HepG2 (cell line): Measurements from ENCODE around the gene SPTAN1. TPM values are rescaled to one million over a fixed set of nuclear protein-coding genes. Genes with fewer than 3 reads are reported as not detected.

Source experiments
- ARNTL ChIP-seq: sonication (generic); formaldehyde crosslinking; IDR thresholded peaks from 2 replicates; pipeline ENCODE4 v1.4.0; 2020; ENCODE audit warnings: mild to moderate bottlenecking, missing genetic modification reagents
- EHMT2 ChIP-seq: fragments of 200-600 bp; sonication (generic); IDR thresholded peaks from 2 replicates; pipeline ENCODE4 v1.7.0; 2017; ENCODE audit warnings: antibody characterized with exemption, low read depth, low read length, borderline replicate concordance
- ESRRA ChIP-seq: sonication (generic); formaldehyde crosslinking; IDR thresholded peaks from 2 replicates; pipeline ENCODE4 v1.5.1; 2020; ENCODE audit warnings: mild to moderate bottlenecking, low read depth, missing genetic modification reagents
- GATAD2A ChIP-seq: IDR thresholded peaks from 2 replicates; pipeline ENCODE4 v1.6.1; 2016
- HOXA9 ChIP-seq: sonication (generic); formaldehyde crosslinking; IDR thresholded peaks from 2 replicates; pipeline ENCODE4 v1.8.1; 2022; ENCODE audit warnings: missing genetic modification reagents, mild to moderate bottlenecking, moderate library complexity, borderline replicate concordance
- KLF6 ChIP-seq: IDR thresholded peaks from 2 replicates; pipeline ENCODE4 v1.8.0; 2016; ENCODE audit warnings: missing biosample characterization, missing genetic modification reagents
- KLF9 ChIP-seq: IDR thresholded peaks from 2 replicates; pipeline ENCODE4 v1.6.1; 2016; ENCODE audit warnings: low read depth
- POLR2G ChIP-seq: fragments of 200-400 bp; formaldehyde crosslinking; IDR thresholded peaks from 2 replicates; pipeline ENCODE4 v1.6.1; 2018; ENCODE audit warnings: mild to moderate bottlenecking, low read depth, low read length, moderate library complexity
- RELA ChIP-seq: sonication (generic); formaldehyde crosslinking; IDR thresholded peaks from 2 replicates; pipeline ENCODE4 v1.4.0; 2020; ENCODE audit warnings: missing genetic modification reagents
- TBX3 ChIP-seq: fragments of 450-650 bp; IDR thresholded peaks from 2 replicates; pipeline ENCODE4 v1.6.1; 2017; ENCODE audit warnings: antibody characterized with exemption, mild to moderate bottlenecking, inconsistent platforms, borderline replicate concordance
- TGIF2 ChIP-seq: IDR thresholded peaks from 2 replicates; pipeline ENCODE4 v1.6.1; 2016; ENCODE audit warnings: control low read depth, missing compliant biosample characterization
- ZBTB7B ChIP-seq: sonication (generic); formaldehyde crosslinking; IDR thresholded peaks from 2 replicates; pipeline ENCODE4 v1.4.0; 2020; ENCODE audit warnings: missing genetic modification reagents
- ZNF24 ChIP-seq: fragments of 450-650 bp; IDR thresholded peaks from 2 replicates; pipeline ENCODE4 v1.6.1; 2017; ENCODE audit warnings: antibody characterized with exemption, mild to moderate bottlenecking
- polyA plus RNA-seq, 8 experiments: library from polyadenylated mRNA; depleted of rRNA in 3 of 8; stranded (reverse) in 7 of 8; unstranded in 1 of 8; fragments of >200 nt; fragmentation: Illumina TruSeq in 4 of 8; extraction: Trizol in 4 of 8; gene quantifications; 2 replicates each; pipeline versions ENCODE4 v1.2.1 to v1.2.3, GENCODE V29; 2011 to 2016; ENCODE audit warnings: low read depth in 4 of 8, missing spikeins in 1 of 8, mixed read lengths in 1 of 8; ENCODE audit not compliant: insufficient read depth in 1 of 8
- total RNA-seq, 5 experiments: library from RNA; depleted of rRNA; stranded (reverse); fragments of >200 nt; fragmentation: Illumina TruSeq; extraction: Trizol; gene quantifications; 2 replicates each; pipeline ENCODE4 v1.2.3, GENCODE V29; 2016; ENCODE audit warnings: low read depth in 1 of 5
- TF ChIP-seq, protein P1 (sequence below): sonication (generic); formaldehyde crosslinking; IDR thresholded peaks from 2 replicates; pipeline ENCODE4 v1.4.0; 2020; ENCODE audit warnings: missing genetic modification reagents
- TF ChIP-seq, protein P2 (sequence below): sonication (generic); formaldehyde crosslinking; IDR thresholded peaks from 2 replicates; pipeline ENCODE4 v1.8.1; 2022; ENCODE audit warnings: low read depth, mild to moderate bottlenecking, missing genetic modification reagents
- TF ChIP-seq, protein P3 (sequence below): sonication (generic); formaldehyde crosslinking; IDR thresholded peaks from 2 replicates; pipeline ENCODE4 v1.8.1; 2023; ENCODE audit warnings: mild to moderate bottlenecking, missing genetic modification reagents
- TF ChIP-seq, protein P4 (sequence below): IDR thresholded peaks from 2 replicates; pipeline ENCODE4 v1.4.0; 2020; ENCODE audit warnings: mild to moderate bottlenecking, missing genetic modification reagents
- TF ChIP-seq, protein P5 (sequence below): sonication (generic); formaldehyde crosslinking; IDR thresholded peaks from 2 replicates; pipeline ENCODE4 v1.5.0; 2020; ENCODE audit warnings: mild to moderate bottlenecking, missing genetic modification reagents

Gene SPTAN1
- total and polyA plus RNA-seq, 2 of the 13 experiments (the other 11 are each of a cell fraction or from before 2014, with no cell fraction given) = 106 to 111 TPM

DNA sequence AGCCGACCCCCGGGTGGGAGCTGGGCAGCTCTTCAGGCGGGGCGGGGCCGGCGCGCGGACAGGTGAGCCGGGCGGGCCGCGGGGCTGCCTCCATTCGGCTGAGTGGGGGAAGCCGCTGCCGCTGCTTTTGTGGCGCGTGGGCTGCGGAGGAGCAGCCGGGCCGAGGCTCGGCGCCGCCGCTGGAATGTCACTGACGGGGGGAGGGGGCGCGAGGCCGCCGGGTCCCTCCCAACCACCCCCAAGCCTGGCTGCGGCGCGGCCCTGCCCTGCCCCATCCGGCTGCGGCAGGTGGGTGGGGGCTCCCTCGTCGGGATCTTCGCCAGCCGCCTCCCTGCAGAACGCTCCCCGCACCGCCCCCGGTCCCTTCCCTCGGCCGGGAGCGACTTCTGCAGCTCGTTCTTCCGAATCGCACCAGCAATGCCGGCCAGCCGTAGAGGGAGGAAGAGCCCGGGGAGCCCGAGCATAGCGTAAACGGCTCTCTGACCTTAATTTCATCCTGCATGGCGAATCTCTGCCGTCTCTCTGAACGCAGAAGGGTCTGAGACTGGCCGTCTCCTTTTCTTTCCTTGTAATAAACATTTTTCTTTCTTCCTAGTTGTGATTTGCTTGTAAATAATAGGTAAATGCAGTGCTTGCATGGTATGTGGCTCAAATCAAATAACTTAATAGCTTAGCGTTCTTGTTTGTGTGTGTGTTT, 505 bp downstream of the SPTAN1 start (continued):
- TF ChIP-seq ESRRA (CRISPR knock-in tag) (0 out of 2 replicates have a peak, but pooled peaks have one; percentile 36), GATAD2A (CRISPR knock-in tag) (no peak), ZNF24 (no peak), KLF9 (CRISPR knock-in tag) (no peak), EHMT2 (no peak), ZBTB7B (CRISPR knock-in tag) (no peak), POLR2G (no peak), RELA (CRISPR knock-in tag) (no peak), TGIF2 (no peak), KLF6 (CRISPR knock-in tag) (no peak), HOXA9 (CRISPR knock-in tag) (no peak), TBX3 (no peak), ARNTL (CRISPR knock-in tag) (no peak)
- TF ChIP-seq, protein P1, sequence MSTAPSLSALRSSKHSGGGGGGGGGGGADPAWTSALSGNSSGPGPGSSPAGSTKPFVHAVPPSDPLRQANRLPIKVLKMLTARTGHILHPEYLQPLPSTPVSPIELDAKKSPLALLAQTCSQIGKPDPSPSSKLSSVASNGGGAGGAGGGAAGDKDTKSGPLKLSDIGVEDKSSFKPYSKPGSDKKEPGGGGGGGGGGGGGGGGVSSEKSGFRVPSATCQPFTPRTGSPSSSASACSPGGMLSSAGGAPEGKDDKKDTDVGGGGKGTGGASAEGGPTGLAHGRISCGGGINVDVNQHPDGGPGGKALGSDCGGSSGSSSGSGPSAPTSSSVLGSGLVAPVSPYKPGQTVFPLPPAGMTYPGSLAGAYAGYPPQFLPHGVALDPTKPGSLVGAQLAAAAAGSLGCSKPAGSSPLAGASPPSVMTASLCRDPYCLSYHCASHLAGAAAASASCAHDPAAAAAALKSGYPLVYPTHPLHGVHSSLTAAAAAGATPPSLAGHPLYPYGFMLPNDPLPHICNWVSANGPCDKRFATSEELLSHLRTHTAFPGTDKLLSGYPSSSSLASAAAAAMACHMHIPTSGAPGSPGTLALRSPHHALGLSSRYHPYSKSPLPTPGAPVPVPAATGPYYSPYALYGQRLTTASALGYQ (CRISPR knock-in tag) = no peak
- TF ChIP-seq, protein P2, sequence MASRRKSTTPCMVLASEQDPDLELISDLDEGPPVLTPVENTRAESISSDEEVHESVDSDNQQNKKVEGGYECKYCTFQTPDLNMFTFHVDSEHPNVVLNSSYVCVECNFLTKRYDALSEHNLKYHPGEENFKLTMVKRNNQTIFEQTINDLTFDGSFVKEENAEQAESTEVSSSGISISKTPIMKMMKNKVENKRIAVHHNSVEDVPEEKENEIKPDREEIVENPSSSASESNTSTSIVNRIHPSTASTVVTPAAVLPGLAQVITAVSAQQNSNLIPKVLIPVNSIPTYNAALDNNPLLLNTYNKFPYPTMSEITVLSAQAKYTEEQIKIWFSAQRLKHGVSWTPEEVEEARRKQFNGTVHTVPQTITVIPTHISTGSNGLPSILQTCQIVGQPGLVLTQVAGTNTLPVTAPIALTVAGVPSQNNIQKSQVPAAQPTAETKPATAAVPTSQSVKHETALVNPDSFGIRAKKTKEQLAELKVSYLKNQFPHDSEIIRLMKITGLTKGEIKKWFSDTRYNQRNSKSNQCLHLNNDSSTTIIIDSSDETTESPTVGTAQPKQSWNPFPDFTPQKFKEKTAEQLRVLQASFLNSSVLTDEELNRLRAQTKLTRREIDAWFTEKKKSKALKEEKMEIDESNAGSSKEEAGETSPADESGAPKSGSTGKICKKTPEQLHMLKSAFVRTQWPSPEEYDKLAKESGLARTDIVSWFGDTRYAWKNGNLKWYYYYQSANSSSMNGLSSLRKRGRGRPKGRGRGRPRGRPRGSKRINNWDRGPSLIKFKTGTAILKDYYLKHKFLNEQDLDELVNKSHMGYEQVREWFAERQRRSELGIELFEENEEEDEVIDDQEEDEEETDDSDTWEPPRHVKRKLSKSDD (CRISPR knock-in tag) = no peak
- TF ChIP-seq, protein P3, sequence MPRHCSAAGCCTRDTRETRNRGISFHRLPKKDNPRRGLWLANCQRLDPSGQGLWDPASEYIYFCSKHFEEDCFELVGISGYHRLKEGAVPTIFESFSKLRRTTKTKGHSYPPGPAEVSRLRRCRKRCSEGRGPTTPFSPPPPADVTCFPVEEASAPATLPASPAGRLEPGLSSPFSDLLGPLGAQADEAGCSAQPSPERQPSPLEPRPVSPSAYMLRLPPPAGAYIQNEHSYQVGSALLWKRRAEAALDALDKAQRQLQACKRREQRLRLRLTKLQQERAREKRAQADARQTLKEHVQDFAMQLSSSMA (CRISPR knock-in tag) = no peak
- TF ChIP-seq, protein P4, sequence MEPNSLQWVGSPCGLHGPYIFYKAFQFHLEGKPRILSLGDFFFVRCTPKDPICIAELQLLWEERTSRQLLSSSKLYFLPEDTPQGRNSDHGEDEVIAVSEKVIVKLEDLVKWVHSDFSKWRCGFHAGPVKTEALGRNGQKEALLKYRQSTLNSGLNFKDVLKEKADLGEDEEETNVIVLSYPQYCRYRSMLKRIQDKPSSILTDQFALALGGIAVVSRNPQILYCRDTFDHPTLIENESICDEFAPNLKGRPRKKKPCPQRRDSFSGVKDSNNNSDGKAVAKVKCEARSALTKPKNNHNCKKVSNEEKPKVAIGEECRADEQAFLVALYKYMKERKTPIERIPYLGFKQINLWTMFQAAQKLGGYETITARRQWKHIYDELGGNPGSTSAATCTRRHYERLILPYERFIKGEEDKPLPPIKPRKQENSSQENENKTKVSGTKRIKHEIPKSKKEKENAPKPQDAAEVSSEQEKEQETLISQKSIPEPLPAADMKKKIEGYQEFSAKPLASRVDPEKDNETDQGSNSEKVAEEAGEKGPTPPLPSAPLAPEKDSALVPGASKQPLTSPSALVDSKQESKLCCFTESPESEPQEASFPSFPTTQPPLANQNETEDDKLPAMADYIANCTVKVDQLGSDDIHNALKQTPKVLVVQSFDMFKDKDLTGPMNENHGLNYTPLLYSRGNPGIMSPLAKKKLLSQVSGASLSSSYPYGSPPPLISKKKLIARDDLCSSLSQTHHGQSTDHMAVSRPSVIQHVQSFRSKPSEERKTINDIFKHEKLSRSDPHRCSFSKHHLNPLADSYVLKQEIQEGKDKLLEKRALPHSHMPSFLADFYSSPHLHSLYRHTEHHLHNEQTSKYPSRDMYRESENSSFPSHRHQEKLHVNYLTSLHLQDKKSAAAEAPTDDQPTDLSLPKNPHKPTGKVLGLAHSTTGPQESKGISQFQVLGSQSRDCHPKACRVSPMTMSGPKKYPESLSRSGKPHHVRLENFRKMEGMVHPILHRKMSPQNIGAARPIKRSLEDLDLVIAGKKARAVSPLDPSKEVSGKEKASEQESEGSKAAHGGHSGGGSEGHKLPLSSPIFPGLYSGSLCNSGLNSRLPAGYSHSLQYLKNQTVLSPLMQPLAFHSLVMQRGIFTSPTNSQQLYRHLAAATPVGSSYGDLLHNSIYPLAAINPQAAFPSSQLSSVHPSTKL (CRISPR knock-in tag) = 0 out of 2 replicates have a peak, but pooled peaks have one; percentile 40
- TF ChIP-seq, protein P5, sequence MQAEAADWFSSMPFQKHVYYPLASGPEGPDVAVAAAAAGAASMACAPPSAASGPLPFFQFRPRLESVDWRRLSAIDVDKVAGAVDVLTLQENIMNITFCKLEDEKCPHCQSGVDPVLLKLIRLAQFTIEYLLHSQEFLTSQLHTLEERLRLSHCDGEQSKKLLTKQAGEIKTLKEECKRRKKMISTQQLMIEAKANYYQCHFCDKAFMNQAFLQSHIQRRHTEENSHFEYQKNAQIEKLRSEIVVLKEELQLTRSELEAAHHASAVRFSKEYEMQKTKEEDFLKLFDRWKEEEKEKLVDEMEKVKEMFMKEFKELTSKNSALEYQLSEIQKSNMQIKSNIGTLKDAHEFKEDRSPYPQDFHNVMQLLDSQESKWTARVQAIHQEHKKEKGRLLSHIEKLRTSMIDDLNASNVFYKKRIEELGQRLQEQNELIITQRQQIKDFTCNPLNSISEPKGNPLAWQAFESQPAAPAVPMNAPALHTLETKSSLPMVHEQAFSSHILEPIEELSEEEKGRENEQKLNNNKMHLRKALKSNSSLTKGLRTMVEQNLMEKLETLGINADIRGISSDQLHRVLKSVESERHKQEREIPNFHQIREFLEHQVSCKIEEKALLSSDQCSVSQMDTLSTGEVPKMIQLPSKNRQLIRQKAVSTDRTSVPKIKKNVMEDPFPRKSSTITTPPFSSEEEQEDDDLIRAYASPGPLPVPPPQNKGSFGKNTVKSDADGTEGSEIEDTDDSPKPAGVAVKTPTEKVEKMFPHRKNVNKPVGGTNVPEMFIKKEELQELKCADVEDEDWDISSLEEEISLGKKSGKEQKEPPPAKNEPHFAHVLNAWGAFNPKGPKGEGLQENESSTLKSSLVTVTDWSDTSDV (CRISPR knock-in tag) = no peak
